MCF 10A (cell line): ENCODE results near the gene FLRT2. TPM values are rescaled to one million over a fixed set of nuclear protein-coding genes. Genes with fewer than 3 reads are reported as not detected.

Experiments used
- BruUV-seq: library from RNA; stranded (reverse); fragments of 400-500 nt; replicated peaks from 2 replicates; lab custom pipeline; 2021; lab: Mats Ljungman, UMichigan
- CTCF ChIA-PET: fragments of 300-600 bp; sonication (Branson Sonifier 250); formaldehyde crosslinking; extraction: SDS; loops from one replicate; lab custom pipeline; 2021; ENCODE audit warnings: antibody characterized with exemption, inconsistent platforms; lab: Yijun Ruan, JAX
- POLR2A ChIA-PET: fragments of 300-600, 350-650 bp; sonication (Branson Sonifier 250); formaldehyde crosslinking; extraction: SDS; loops from one replicate; lab custom pipeline; 2020; ENCODE audit warnings: antibody characterized with exemption, inconsistent platforms; lab: Yijun Ruan, JAX
- DNase-seq: peaks from one replicate; pipeline ENCODE4 v3.0.0-alpha.2; 2018; ENCODE audit not compliant: unreplicated experiment
- H3K27ac Mint-ChIP-seq: one replicate; pipeline ENCODE4 v1.8.0; 2022; ENCODE audit warnings: mild to moderate bottlenecking, low read depth, mixed read lengths; ENCODE audit not compliant: unreplicated experiment
- H3K27me3 Mint-ChIP-seq: one replicate; pipeline ENCODE4 v1.8.0; 2022; ENCODE audit warnings: mixed read lengths; ENCODE audit not compliant: insufficient read depth, unreplicated experiment
- H3K36me3 Mint-ChIP-seq: one replicate; pipeline ENCODE4 v1.8.0; 2022; ENCODE audit warnings: mild to moderate bottlenecking, moderate library complexity, mixed read lengths; ENCODE audit not compliant: insufficient read depth, unreplicated experiment
- H3K4me1 Mint-ChIP-seq: one replicate; pipeline ENCODE4 v1.8.0; 2022; ENCODE audit warnings: mixed read lengths; ENCODE audit not compliant: insufficient read depth, unreplicated experiment
- H3K4me3 Mint-ChIP-seq: one replicate; pipeline ENCODE4 v1.8.0; 2022; ENCODE audit warnings: mild to moderate bottlenecking, moderate library complexity, mixed read lengths; ENCODE audit not compliant: unreplicated experiment
- H3K9me3 Mint-ChIP-seq: one replicate; pipeline ENCODE4 v1.8.0; 2022; ENCODE audit warnings: mixed read lengths; ENCODE audit not compliant: unreplicated experiment
- intact Hi-C: fragments of 100-400 bp; cut with micrococcal nuclease; formaldehyde crosslinking; loops from 2 replicates; pipeline ENCODE4 v1.14.1; 2022
- total RNA-seq: library from RNA; stranded (reverse); gene quantifications from 2 replicates; pipeline ENCODE4 v1.2.3, GENCODE V29; 2022
- TF ChIP-seq, protein P1 (sequence below): fragments of 200-600 bp; IDR thresholded peaks from one replicate; pipeline ENCODE4 v1.8.0; 2022; ENCODE audit warnings: antibody characterized with exemption, mild to moderate bottlenecking; ENCODE audit not compliant: unreplicated experiment

The FLRT2 gene
- total RNA-seq, 1 experiment from 2014 or later = 153 TPM

DNA sequence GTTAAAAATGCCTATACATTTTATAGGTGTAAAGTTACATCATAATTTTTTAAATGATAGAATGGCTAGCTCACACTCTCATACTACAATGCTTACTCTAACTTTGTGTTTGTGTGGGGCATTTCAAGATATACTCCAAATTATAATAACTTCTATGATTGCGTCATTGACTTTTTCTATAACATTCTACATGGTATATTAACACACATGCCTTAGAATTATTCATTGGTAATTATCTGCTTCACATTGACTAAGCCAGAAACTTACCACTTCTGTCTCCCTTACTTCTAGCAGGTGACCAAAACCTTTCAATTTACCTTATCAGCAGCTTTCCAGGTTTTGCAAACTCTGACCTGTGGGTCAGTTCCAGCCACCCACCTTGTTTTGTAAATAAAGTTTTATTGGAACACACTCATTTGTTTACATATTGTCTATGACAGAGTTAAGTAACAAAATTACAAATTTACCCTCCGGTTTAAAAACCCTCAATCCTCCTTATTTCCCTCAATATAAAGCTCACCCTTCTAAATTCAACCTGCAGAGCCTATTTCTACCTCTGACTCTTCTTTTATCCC is 12.7 kb upstream of the FLRT2 start:
- H3K4me3 Mint-ChIP-seq = peak overlapping the region; percentile 53
- H3K36me3 Mint-ChIP-seq = no peaks in the 10 kb centered on the region
- POLR2A ChIA-PET = interaction anchor here (0.7 to 2.2 kb wide), 4 partner anchors 11 to 1593 kb away, joined by 3 to 17 read pairs (median 4); partner anchors contain the start of gene FLRT2
- TSS peak; percentile 95 for BruUV-seq
- CTCF ChIA-PET = interaction anchor here (0.6 to 2.8 kb wide), 5 partner anchors 11 to 86 kb away, joined by 3 to 10 read pairs (median 4); partner anchors contain the start of gene FLRT2
- no peaks in the 10 kb centered on the region for H3K27me3 Mint-ChIP-seq
- no peaks in the 10 kb centered on the region for H3K9me3 Mint-ChIP-seq
- H3K27ac Mint-ChIP-seq = peak overlapping the region; percentile 74
- intact Hi-C loops = loop anchor here (2.0 to 5.0 kb wide), 2 partner anchors 102 to 190 kb away; no protein-coding TSS in a partner anchor
- TF ChIP-seq, protein P1, sequence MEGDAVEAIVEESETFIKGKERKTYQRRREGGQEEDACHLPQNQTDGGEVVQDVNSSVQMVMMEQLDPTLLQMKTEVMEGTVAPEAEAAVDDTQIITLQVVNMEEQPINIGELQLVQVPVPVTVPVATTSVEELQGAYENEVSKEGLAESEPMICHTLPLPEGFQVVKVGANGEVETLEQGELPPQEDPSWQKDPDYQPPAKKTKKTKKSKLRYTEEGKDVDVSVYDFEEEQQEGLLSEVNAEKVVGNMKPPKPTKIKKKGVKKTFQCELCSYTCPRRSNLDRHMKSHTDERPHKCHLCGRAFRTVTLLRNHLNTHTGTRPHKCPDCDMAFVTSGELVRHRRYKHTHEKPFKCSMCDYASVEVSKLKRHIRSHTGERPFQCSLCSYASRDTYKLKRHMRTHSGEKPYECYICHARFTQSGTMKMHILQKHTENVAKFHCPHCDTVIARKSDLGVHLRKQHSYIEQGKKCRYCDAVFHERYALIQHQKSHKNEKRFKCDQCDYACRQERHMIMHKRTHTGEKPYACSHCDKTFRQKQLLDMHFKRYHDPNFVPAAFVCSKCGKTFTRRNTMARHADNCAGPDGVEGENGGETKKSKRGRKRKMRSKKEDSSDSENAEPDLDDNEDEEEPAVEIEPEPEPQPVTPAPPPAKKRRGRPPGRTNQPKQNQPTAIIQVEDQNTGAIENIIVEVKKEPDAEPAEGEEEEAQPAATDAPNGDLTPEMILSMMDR = no peak
- peaks cover 23% of the 10 kb centered on the region for H3K4me1 Mint-ChIP-seq
- DNase-seq = no peak

DNA sequence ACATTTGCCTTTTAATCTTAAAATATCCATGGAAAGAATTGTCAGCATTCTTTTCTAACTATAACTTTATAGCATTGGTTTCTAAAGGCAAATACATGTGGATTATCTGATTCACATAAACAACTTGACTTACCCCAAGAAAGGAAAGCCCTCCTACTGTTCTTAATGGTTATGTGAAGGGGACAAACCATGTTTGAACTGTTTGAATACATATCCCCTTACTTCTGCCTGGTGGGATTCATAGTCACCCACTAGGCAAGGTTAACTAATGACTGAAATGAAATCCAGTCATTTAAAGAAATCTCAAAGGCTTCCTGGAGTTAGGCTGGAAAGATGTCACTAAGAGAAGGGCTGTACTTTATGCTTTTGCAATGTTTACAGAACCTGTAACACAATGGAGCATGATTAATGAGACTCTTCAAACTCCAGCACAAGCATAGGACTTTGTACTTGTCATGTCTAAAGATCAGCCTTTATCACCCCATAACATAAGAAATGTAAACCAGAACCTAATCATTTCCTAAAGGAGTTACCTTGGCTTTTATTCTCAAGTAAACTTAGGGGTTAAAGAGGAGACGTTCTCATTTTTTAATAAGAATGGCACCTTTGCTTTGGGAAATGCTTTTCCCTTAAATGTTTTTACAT is 10.2 kb upstream of the FLRT2 start:
- no TSS peak for BruUV-seq
- POLR2A ChIA-PET = no interaction called here
- Mint-ChIP-seq H3K36me3 (no peaks in the 10 kb centered on the region), H3K27me3 (no peaks in the 10 kb centered on the region), H3K4me3 (no peak overlapping the region), H3K9me3 (no peaks in the 10 kb centered on the region), H3K27ac (no peak overlapping the region), H3K4me1 (peaks cover 23% of the 10 kb centered on the region)
- DNase-seq = no peak
- CTCF ChIA-PET = interaction anchor here (0.6 kb wide), 1 partner anchor 748 kb away, joined by 3 read pairs; no protein-coding TSS in a partner anchor
- TF ChIP-seq, protein P1 = no peak
- intact Hi-C loops = loop anchor here (5.0 kb wide), 1 partner anchor 192 kb away; no protein-coding TSS in a partner anchor

DNA sequence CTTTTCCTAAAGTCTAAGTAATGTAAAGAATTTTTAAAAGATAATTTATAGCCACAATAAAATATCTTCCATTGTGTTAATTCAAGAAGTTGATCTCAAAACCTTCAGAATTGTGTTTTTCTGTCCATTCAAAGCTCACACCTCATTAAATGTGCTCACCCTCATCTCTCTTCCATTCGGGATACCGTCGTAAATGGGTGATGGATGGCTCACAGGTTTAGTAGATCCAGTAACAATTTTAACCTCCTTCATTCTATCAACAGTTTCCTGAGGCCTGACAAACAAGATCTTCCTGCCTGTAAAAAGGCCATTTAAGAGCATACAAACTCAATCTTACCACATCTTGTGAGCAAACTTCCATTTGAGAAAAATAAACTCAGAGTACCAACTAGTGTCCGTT is 9.4 kb upstream of the FLRT2 start:
- intact Hi-C loops = no loop called here
- H3K36me3 Mint-ChIP-seq = no peaks in the 10 kb centered on the region
- BruUV-seq = no TSS peak

DNA sequence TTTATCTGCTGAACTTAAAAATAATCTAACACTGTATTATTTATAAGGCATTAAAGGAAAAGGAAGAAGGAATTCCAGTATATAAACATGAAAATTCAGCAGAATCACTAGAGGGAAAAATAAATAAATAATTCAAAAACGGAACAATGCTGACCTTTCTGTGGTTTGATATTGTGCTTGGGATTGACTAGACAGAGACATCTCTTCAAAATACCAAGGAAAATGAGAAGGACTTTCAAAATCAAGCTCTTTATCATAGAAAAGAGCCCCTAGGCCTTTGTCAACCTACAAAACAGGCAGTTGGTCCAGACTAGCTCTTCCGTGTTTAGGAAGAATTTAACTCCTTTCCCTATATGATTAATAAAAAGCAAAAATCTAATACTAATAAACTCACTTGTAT is 6.3 kb upstream of the FLRT2 start:
- ChIA-PET POLR2A (interaction anchor here (1.7 kb wide), 1 partner anchor 87 kb away, joined by 4 read pairs; no protein-coding TSS in a partner anchor), CTCF (interaction anchor here (0.6 kb wide), 1 partner anchor 440 kb away, joined by 3 read pairs; no protein-coding TSS in a partner anchor)
- H3K27ac Mint-ChIP-seq = no peak overlapping the region
- TF ChIP-seq, protein P1 = no peak
- DNase-seq = no peak
- intact Hi-C loops = no loop called here
- H3K9me3 Mint-ChIP-seq = no peaks in the 10 kb centered on the region
- H3K27me3 Mint-ChIP-seq = no peaks in the 10 kb centered on the region
- peaks cover 23% of the 10 kb centered on the region for H3K4me1 Mint-ChIP-seq
- no peaks in the 10 kb centered on the region for H3K36me3 Mint-ChIP-seq
- H3K4me3 Mint-ChIP-seq = no peak overlapping the region
- BruUV-seq = no TSS peak

More for the DNA sequence above, 9.4 kb upstream of the FLRT2 start:
- no peaks in the 10 kb centered on the region for H3K27me3 Mint-ChIP-seq
- POLR2A ChIA-PET = no interaction called here
- no peak for DNase-seq
- H3K27ac Mint-ChIP-seq = no peak overlapping the region
- peaks cover 22% of the 10 kb centered on the region for H3K4me1 Mint-ChIP-seq
- CTCF ChIA-PET = no interaction called here
- TF ChIP-seq, protein P1 = no peak
- no peaks in the 10 kb centered on the region for H3K9me3 Mint-ChIP-seq
- no peak overlapping the region for H3K4me3 Mint-ChIP-seq
